Right forelimb (tissue), 1 donor: Measurements from ENCODE around the gene PHLPP1.

ENCODE experiments used
- DNase-seq: peaks from one replicate; pipeline ENCODE4 v3.0.0-alpha.2; 2018

Gene PHLPP1

DNA sequence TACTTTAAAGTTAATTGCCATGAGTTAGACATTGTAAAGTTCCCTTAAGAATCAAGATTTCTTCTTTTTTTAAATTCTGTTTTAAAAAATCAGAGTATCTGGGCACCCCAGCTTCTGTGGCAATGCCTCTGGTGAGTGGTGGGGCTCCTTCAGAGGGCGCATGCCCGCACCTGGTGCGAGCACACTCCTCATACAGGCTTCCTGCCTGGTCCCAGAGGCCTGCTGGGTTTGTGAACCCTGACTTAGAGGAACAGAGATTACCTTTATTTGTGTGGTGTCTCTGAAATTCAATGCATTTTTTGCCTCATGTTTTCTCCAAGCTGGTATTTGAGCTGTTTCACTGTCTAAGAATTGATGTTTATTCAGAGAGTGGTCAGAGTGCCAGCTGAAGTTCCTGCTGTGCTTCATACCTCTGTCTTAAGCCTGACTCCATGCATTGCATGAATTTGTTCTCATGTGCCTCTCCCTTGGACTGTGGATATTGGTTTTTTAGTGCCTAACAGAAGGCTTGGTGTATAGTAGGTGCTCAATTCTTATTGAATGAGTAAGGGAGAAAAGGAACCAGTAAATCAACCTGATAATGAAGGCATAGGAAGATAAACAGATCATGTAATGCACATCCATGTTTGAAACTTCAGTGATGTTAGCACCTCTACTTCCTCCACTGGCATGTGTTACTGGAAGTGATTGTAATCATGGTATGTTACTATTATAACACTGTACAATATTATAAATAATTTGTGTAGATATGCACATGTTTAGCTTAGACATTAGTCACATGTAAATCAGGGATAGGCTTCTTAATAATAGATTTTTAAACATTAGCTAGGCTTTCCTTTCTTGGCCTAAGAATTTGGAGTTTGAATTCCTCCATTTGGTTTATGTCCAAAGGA, 29.0 kb downstream of the PHLPP1 start:
- no peak for DNase-seq

DNA sequence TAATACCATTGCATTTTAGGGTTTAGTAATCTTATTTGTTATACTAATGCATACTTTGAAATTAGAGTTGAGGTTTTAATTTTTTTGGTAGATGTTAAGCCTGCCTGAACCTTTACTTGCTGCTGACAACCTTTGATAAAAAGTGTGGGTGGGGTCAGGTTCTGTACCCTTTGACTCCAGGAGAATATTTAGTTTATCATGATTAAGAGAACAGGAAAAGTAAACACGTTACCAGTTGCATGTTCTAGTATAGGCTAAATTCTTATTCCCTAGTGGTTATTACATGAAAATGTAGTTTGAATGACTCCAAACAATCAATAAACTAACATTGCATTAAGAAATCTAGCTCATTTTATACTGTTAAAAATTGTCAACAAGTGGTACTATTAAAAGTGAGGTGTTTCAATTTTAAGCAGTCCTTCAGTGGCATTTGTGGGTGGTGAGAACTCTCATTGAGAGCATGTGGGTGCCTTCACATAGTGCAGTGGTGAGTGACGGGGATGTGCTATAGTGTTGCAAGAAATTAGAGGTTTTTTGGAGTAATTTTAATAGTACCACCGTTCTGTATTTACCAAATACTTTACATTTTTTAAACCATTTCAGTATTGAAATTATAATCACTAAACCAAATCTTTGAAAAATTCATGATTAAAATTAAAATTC, 29.9 kb downstream of the PHLPP1 start:
- no peak for DNase-seq

DNA sequence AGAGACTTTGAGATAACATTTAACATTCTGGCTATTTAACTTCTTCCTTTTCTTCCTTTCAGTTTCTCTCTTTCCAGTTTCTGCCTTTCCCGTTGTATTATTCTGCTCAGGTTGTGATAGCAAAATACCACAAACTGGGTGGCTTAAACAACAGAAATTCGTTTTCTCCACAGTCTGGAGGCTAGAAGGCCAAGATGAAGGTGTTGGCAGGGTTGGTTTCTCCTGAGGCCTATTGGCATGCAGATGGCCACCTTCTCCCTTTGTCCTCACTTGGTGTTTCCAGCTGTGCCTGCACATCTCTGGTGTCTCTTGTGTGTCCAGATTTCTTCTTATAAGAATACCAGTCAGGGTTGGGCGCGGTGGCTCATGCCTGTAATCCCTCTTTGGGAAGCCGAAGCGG, 34.0 kb downstream of the PHLPP1 start:
- no peak for DNase-seq

DNA sequence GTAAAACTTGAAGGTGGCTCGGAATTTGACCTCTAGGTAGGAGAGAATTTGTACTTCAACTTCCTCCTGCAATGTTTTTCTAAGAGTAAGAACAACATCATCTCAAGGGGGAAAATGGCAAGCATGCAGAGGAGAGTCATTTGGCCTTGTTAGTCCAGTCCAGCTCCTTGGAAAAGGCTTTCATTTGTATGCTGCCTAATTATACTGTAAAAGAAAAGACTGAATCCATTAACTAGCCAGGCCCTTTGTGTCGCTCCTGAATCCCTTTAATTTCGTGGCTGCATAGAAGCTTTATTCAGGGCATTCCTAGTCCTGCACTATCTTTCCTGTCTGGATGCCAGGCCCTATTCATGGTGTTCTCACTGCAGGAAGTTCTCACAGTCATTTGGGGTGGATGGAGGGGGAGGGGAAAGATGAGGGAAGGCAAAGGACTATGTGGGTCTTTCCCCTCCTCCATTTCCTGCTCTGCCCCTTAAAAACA, 36.0 kb downstream of the PHLPP1 start:
- no peak for DNase-seq

DNA sequence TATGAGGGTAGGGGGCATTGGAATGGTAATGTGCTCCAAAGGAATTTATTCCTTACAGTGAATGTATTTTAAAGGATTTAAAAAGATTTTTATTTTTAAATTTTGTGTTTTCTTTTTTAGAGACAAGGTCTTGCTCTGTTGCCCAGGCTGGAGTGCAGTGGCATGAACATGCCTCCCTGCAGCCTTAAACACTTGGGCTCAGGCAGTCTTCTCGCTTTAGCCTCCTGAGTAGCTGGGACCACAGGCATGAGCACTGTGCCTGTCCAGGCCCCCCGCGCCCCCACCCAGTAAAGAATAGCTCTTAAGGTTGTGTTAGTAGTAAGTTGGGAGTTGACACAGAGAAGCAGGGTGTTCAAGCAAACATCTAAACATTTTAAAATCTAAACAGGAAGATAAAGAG, 36.6 kb downstream of the PHLPP1 start:
- DNase-seq = no peak

DNA sequence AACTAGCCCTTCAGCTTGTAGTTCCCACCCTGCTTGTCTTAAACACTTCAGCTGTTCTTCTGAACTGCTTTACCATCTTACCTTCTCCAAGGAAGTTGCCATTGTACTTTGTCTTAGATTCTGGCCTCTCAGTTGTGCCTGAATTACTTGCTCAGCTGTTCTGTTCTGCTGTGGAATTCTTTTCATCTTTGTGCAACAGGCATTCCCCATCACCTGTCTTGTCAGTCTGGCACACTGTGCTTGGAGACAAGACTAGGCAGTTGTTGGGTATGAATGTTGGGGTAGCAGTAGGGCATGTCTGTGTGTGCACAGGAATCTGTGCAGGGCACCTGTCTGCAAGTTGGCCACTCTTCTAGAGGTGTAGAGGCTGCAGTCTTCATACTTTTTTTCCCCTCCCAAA, 38.7 kb downstream of the PHLPP1 start:
- DNase-seq = no peak

DNA sequence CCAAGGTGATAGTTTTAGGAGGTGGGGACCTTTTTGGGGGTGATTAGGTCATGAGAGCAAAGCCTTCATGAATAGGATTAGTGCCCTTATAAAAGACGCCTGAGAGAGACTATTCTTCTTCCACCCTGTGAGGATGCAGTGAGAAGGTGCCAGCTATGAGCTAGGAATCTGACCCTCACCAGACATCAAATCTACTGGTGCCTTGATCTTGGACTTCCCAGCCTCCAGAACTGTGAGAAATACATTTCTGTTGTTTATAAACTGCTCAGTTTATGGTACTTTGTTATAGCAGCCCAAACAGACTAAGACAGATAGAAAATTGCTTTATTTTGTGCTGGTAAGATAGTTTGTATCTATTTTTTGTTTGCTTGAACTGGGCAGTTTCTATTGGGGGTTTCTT, 40.1 kb downstream of the PHLPP1 start:
- DNase-seq = no peak

DNA sequence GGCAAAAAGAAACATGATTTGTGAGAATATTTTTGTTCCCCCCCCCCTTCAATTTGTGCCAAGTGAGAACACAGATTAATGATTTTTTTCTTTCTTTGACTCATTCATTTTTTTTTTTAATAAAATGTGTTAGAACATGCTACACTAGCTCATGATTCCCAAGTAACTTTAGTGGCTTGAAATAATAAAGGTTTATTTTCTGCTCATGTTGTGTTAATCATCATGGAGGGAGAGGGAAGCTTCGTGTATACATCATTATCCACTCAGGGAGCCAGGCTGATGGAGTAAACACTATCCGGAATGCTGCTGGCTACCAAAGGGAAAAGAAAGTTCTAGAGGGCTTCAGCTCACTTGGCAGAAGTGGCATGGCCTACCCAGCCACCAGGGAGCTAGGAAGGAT, 40.6 kb downstream of the PHLPP1 start:
- DNase-seq = no peak

DNA sequence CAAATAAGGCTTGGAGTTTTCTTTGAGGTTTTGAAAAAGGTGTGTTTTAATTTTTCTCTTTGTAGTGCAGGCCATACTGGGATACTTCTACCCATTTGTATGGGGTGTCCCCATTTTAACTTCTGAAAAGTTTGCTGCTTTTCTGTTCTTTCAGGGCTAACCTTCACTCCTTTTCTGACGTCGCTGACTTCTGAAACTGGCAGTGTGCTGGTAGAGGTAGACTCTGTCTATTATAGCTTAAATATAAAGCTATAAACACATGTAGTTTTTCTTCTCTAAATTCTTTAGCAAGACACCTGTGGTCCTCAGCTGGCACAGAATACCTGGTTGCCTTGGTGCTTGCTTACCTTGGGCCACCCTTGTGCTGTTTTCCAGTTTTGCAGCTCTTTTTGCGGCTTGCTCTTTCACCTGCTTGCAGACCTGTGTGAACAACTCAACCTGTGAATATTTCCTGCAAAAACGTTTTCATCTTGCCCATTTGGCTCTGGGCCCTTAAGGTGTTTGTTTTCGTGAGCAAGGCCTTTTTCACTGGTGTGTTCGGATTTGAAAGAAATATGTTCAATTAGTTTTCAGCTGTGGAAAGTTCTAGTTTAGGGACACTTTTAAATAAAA, 42.2 kb downstream of the PHLPP1 start:
- DNase-seq = no peak

DNA sequence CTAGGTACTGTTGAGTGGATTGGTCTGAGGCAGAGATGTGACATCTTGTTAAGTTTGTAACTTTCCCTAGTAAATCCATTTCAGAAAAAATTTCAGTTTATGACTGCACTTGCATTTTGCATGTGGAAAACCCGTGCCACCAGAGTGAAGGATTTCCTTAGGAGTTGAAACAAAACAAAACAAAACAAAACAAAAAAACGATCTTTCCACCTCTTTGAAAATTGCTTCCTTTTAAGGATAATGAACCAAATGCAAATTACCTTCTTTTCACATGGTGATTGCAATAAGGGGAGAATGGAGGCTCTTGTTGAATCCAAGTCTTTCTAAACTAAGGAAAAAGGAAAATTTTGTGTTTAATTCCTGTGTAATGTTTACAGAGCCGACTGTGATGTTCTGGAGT, 43.2 kb downstream of the PHLPP1 start:
- no peak for DNase-seq

DNA sequence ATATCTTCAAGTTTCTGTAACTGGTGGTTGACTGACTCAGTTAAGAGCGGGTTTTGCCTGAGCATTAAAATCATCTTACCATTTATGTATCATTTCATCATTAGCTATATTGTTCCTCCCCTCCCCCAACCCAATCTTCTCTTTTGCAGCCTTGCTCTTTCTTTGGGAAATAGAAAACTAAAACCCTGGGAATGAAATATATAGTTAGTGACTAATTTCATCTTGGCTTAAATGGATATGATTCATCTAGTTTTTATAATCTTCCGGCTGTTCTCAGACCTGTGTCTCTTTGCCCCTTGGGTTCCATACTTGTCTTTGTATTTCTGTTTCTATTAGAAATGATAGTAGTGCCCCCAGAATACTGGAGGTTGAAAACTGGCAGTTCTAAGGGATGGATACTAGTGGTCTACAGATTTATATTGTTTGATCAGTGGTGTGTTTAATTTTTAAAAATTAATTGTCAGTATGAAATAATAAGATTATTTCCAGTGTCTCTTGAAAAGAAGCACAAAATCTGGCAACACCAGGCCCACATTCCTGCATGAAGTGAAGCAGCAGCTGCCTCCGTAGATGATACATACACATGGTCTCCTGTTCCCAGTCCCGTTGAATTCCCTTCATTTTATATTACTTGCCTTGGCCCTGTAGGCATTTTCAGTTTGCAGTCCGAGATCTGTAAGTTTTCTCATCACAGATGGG, 44.5 kb downstream of the PHLPP1 start:
- DNase-seq = no peak

DNA sequence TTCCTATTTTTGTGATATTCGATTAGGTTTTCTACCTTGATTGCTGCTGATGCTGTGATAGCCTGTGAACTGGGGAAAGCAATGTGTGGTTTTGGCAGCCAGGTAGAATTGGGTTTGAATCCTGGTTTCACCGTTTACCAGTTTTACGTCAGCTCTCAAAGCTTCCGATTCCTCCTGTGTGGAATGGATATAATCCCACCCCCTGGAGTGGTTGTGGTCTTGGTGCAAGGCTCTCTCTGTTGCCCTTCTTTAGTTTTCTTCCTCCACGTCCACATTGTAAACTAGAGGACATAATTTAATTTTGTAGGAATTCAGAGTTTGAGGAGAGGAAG, 45.0 kb downstream of the PHLPP1 start:
- no peak for DNase-seq

DNA sequence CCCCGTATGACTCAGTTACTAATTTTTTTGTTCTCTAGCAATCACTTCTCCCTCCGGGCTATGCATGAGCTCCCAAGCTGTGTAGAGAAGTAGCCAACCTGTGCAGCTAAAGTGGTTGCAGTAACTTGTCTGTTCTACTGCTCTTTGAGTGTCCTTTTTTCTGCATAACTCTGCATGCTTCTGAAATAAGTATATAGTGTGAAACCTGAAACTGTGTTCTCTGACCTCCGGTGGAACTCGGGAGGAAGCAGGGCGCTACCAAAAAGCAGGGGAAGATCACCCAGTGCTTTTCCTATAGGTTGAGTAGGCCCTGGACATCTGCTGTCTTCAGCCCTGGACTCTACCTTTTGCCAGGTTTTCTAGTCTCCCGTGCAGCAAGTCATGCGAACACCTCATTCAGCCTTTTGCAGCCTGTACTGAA, 47.8 kb downstream of the PHLPP1 start:
- DNase-seq = no peak

DNA sequence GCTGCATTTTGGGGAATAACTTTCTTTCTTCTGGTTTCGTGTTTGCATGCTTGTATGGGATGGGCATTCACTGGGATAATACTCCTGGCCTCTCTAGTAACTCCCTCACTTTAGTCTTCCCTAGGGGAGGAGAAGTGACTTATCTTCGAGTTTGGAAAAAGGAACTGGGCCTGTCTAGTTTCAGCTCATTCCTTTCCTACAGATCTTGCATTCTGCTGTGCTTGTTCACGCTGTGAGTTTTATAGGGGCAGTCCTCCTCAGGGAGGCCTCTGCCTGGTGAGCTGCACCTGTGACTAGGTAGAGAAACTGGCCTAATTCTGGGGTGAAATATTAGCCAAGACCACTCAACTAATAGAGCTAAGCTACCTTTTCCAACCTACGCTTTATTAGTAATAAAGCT, 50.9 kb downstream of the PHLPP1 start:
- DNase-seq = no peak

DNA sequence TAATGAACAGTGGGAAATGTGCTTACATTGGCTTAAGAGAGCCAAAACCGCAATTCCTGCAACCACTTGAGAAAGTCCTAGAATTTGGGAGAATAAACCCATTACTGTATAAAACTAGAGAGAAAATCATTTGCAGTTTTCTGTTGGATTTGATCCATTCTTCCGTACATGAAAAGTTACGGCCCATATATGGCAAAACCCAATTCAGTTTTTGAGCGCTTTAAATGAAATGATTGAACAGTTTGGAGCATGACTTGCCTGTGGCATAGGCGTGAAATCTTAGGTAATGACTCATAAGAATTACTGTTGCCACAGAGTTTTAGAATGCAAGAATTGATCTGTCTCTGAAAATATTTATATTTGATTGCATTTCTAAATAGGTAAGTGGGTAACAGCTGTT, 52.0 kb downstream of the PHLPP1 start:
- no peak for DNase-seq

DNA sequence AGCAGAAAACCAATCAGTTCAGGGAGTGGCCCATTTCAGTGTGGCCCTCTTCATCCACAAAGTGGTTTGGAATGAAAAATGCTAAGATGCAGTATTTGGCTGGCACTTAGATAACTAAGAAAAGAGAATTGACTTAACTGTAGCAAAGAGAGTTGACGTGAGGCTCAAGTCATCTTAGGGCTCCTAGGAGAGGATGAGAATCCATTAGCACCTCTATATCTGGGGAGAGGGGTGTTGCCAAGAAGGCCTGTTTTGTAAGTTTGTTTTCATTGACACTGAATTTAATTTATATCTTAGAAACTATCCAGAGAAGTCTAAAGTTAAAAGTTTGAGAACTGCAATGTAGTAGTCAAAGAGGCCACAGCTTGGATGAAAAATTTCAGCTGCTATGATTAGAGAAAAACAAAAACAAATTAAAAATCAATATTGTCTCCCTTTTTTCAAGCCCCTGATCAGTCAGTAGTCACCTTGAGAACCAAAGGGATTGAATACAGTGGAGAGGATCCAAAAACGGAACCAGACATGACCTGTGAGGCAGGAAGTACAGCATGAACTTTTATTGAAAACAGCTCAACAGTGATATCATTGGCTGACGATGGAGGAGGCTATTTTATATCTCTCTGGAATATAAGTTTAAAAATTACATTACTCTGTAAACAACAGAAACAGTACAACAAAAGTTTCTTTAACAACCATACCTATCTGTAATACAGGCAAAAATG, 52.7 kb downstream of the PHLPP1 start:
- no peak for DNase-seq

DNA sequence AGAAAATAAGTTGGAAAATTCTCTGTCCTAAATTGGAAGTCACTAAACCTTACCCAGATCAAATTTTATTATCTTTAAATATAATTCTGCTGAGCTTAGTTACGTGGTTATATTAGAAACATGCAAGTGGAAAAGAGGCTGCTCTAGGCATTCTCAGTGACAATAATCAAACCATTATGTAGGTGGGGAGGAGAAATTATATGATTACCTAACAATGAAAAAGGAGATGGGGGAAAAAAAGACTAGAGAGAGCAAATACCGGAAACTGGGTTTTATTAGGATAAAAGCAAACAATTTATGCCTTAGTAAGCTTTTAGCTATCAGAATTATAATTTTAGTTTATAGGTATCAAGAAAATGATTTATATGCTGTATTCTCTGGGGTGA, 53.2 kb downstream of the PHLPP1 start:
- DNase-seq = no peak

DNA sequence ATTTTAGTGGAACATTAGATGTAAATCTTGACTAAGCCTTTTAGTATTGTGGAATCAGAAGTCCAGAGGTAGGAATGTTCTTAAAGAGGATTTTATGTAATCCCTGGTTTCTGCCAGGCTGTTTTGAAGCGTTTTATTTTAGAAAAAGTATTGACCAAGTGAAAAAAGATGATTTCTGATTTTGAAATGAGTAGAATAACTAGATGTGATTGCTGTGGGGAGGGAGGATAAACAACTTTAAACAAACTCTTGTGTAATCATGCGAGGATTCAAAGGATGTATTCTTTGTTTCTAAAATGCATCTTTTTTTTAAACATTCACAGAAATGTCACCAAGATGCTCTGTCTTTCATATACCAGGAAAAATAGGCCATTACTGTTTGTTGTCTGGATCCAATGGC, 53.9 kb downstream of the PHLPP1 start:
- DNase-seq = no peak

DNA sequence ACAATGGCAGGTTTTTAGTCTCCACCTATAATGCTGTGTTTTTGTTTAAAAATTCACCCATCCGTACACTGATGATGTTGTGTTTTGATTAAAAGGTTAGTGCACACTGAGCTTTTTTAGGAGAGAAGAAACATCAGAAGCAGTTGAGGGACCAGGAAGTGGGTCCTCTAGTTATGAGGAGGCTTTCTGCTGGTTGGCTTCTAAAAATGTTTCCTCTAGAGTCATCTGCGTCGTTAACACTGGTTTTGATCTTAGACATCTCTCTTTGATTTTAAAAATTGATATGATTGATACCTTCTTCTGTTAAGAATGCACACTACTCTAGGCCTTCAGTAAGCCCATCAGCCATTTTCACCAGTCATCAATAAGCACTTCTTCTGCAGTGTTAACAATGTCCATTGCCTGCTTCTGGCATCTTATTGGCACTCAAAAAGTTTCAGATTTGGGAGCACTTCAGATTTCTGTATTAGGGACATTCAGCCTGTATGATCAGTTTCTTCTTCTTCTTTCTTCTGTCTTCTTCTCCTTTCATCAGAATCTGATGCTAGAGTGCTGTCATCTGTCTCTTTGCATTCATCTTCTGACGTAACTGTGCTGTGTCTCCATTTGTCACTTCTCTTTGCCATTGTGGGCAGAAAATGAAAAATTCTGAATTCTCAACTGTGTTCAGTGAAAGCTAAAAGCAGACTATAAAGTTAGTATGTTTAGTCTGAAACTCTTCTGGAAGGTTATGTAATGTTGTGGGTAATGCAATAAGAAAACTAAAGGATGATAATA, 56.3 kb downstream of the PHLPP1 start:
- no peak for DNase-seq

DNA sequence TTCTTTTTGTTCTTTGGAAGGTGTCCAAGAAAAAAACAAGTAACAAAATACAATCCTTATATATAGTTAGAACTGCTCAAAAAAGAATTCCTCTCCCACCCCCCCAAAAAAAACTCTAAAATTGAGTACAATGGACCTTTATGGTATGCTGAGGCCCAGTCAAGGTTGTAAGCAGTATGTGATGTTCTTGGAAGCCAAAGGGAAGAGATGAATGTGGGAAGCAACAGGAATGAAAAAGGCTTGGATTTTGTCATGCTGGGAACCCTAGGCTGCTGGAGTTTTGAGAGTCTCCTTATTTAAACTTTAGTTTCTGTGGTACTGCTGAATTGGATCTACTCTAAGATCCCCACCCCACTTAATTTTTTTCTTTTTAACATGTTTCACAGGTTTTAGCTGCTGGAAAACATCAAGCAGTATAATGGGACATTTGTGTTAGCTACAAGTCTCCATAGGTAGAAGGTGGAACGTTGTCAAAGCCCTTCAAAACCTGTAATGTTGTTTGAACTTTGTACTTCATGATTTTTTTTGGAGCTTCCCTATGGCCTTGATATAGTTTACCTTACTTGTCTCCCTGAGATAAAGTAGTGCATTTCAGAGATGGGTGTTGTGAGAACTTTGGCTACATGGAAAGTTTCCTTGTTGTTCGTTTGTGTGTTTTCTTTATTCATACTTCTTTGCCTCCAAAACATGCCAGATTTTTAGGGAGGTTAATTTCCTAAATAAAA, 57.7 kb downstream of the PHLPP1 start:
- no peak for DNase-seq

DNA sequence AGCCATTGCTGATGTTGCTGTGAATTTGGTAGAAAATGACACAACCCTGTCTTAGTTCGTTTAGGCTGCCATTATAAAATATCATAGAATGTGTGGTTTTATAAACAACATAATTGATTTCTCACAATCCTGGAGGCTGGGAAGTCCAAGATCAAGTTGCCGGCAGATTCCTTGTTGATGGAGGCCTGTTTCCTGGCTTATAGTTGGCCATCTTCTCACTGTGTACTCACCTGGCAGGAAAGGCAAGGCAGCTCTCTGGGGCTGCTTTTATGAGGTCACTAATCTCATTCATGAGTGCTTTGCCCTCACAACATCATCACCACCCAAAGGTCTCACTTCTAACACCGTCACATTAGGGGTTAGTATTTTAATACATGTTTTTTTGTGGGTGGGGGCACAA, 58.4 kb downstream of the PHLPP1 start:
- DNase-seq = no peak
